ENCODE data around the gene ARSJ. TPM values are rescaled to one million over a fixed set of nuclear protein-coding genes. Genes with fewer than 3 reads are reported as not detected.
A peak's percentile ranks its signal among the peaks of the same experiment; 100 is the strongest.
"Not testable (repeated sequence)": the region's sequence is repeated elsewhere in the genome, so short reads cannot be mapped to it uniquely, and the experiment has no call there.

ARSJ gene
- total RNA-seq, 1 experiment from 2014 or later, result 16.4 TPM

DNA sequence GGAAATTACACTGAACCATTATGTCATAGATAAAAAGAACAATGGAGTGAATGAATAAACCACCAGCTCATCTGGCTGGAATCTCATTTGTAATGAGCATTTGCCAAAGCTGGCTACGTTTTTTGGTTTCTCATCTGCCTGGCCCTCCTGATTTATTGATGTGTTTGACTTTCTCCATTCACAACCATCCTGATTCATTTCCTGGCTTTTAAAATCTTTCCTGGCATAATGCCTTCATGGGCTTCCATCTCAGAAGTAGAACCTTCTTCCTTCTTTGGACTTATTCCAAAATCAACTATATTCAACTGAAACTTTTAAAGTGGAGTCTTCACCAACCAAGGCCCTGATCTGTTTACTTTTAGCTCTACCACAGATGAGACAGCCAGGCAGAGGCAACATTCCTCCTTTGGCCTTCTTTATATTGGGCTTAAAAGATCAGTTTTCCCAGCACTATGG lies 36.0 kb upstream of the ARSJ start:
- ATAC-seq, result peak; percentile 89
- Histone ChIP-seq H3K9me2 (replicated peaks; ENCODE audit: low read length) (no peaks in the 10 kb centered on the region), H3K9me3 (ENCODE audit: low read length) (no peaks in the 10 kb centered on the region), H3K9ac (ENCODE audit: low read length) (peak overlapping the region; percentile 69), H4K20me1 (ENCODE audit: low read length) (no peaks in the 10 kb centered on the region), H3K27me3 (ENCODE audit: low read length) (no peaks in the 10 kb centered on the region), H3K79me2 (ENCODE audit: low read length) (no peaks in the 10 kb centered on the region), H3K4me1 (ENCODE audit: insufficient read depth, low read length) (peaks cover 46% of the 10 kb centered on the region), H2AFZ (ENCODE audit: low read length) (no peak overlapping the region), H3K27ac (ENCODE audit: low read length) (peak overlapping the region; percentile 92), H3K4me2 (ENCODE audit: low read length) (peak overlapping the region; percentile 70), H3K36me3 (ENCODE audit: low read depth, low read length) (no peaks in the 10 kb centered on the region), H3K4me3 (ENCODE audit: low read length) (no peak overlapping the region), H3F3A (ENCODE audit: low read length, unreplicated experiment) (no peaks in the 10 kb centered on the region)
- TF ChIP-seq EZH2phosphoT487 (IDR thresholded peaks at IDR 0.05; ENCODE audit: borderline replicate concordance, low read length) (no peak), CTCF (conservative IDR thresholded peaks at IDR 0.05; ENCODE audit: low read depth, low read length) (no peak), EZH2 (IDR thresholded peaks at IDR 0.05; ENCODE audit: low read length, unreplicated experiment) (no peak)
- ChIA-PET POLR2A (ENCODE audit: unreplicated experiment) (interaction anchor here (0.6 kb wide), 1 partner anchor 61 kb away, joined by 3 read pairs; no protein-coding TSS in a partner anchor), CTCF (no interaction called here)
- no TSS peak for BruUV-seq (replicated peaks)
- intact Hi-C loops (cut with micrococcal nuclease), result loop anchor here (2.0 to 10.0 kb wide), 4 partner anchors 38 to 242 kb away; partner anchors contain the start of gene ARSJ
- peak; percentile 97 for DNase-seq

- H4K20me1 ChIP-seq (ENCODE audit: low read length); H3K9me2 ChIP-seq (replicated peaks; ENCODE audit: low read length); H3F3A ChIP-seq (ENCODE audit: low read length, unreplicated experiment); H3K27me3 ChIP-seq (ENCODE audit: low read length); H3K9me3 ChIP-seq (ENCODE audit: low read length); H3K79me2 ChIP-seq (ENCODE audit: low read length); BruUV-seq (replicated peaks); H3K4me3 ChIP-seq (ENCODE audit: low read length); H2AFZ ChIP-seq (ENCODE audit: low read length); POLR2A ChIA-PET (ENCODE audit: unreplicated experiment); ATAC-seq; H3K36me3 ChIP-seq (ENCODE audit: low read depth, low read length): not testable (repeated sequence)
- peak overlapping the region; percentile 75 for H3K27ac ChIP-seq (ENCODE audit: low read length)
- CTCF ChIA-PET, result interaction anchor here (0.6 to 0.7 kb wide), 2 partner anchors 63 to 658 kb away, joined by 3 read pairs; no protein-coding TSS in a partner anchor
- H3K4me1 ChIP-seq (ENCODE audit: insufficient read depth, low read length), result peaks cover 36% of the 10 kb centered on the region
- intact Hi-C loops (cut with micrococcal nuclease), result loop anchor here (10.0 kb wide), 1 partner anchor 62 kb away; no protein-coding TSS in a partner anchor
- 0 out of 2 replicates have a peak overlapping the region, but pooled peaks have one; percentile 33 for H3K4me2 ChIP-seq (ENCODE audit: low read length)
- peak; percentile 63 for DNase-seq
- peak overlapping the region; percentile 60 for H3K9ac ChIP-seq (ENCODE audit: low read length)
Measured at GRCh38 chr4:114013201-114013600, 33.8 kb upstream of the ARSJ start.

- TF ChIP-seq EZH2phosphoT487 (IDR thresholded peaks at IDR 0.05; ENCODE audit: borderline replicate concordance, low read length) (no peak), EZH2 (IDR thresholded peaks at IDR 0.05; ENCODE audit: low read length, unreplicated experiment) (no peak), CTCF (conservative IDR thresholded peaks at IDR 0.05; ENCODE audit: low read depth, low read length) (no peak)
- intact Hi-C loops (cut with micrococcal nuclease), result loop anchor here (10.0 kb wide), 1 partner anchor 62 kb away; no protein-coding TSS in a partner anchor
- Histone ChIP-seq H3K27me3 (ENCODE audit: low read length) (no peaks in the 10 kb centered on the region), H3K9me2 (replicated peaks; ENCODE audit: low read length) (no peaks in the 10 kb centered on the region), H3K9ac (ENCODE audit: low read length) (peak overlapping the region; percentile 60), H2AFZ (ENCODE audit: low read length) (no peak overlapping the region), H3K79me2 (ENCODE audit: low read length) (no peaks in the 10 kb centered on the region), H3K4me1 (ENCODE audit: insufficient read depth, low read length) (peaks cover 36% of the 10 kb centered on the region), H3K4me3 (ENCODE audit: low read length) (no peak overlapping the region), H4K20me1 (ENCODE audit: low read length) (no peaks in the 10 kb centered on the region), H3F3A (ENCODE audit: low read length, unreplicated experiment) (no peaks in the 10 kb centered on the region), H3K9me3 (ENCODE audit: low read length) (no peaks in the 10 kb centered on the region), H3K36me3 (ENCODE audit: low read depth, low read length) (no peaks in the 10 kb centered on the region), H3K27ac (ENCODE audit: low read length) (peak overlapping the region; percentile 75), H3K4me2 (ENCODE audit: low read length) (0 out of 2 replicates have a peak overlapping the region, but pooled peaks have one; percentile 33)
- CTCF ChIA-PET, result interaction anchor here (0.6 kb wide), 1 partner anchor 658 kb away, joined by 3 read pairs; no protein-coding TSS in a partner anchor
- BruUV-seq (replicated peaks), result no TSS peak
- DNase-seq, result peak; percentile 15
- ATAC-seq, result no peak
- POLR2A ChIA-PET (ENCODE audit: unreplicated experiment), result no interaction called here
Measured at GRCh38 chr4:114012749-114013148, 33.3 kb upstream of the ARSJ start.
